ENCODE results near the gene GNB4. TPM values are rescaled to one million over a fixed set of nuclear protein-coding genes. Genes with fewer than 3 reads are reported as not detected.

The GNB4 gene
- total and polyA plus RNA-seq, 12 donors, result 2.6 to 21.8 (median 13.3) TPM

- Histone ChIP-seq H3K9me3 (replicated peaks in 1 of 3) (no peaks in the 10 kb centered on the region), H3K36me3 (replicated peaks in 1 of 2) (peaks cover 0 to 12% of the 10 kb centered on the region in 2 donors), H3K4me3 (no peak overlapping the region), H3K4me1 (replicated peaks in 1 of 2) (no peaks in the 10 kb centered on the region), H3K27ac (no peak overlapping the region), H3K27me3 (no peaks in the 10 kb centered on the region)
- no peak for DNase-seq
- no peak for TF ChIP-seq POLR2A (IDR thresholded peaks at IDR 0.05)
- TF ChIP-seq, protein P1, sequence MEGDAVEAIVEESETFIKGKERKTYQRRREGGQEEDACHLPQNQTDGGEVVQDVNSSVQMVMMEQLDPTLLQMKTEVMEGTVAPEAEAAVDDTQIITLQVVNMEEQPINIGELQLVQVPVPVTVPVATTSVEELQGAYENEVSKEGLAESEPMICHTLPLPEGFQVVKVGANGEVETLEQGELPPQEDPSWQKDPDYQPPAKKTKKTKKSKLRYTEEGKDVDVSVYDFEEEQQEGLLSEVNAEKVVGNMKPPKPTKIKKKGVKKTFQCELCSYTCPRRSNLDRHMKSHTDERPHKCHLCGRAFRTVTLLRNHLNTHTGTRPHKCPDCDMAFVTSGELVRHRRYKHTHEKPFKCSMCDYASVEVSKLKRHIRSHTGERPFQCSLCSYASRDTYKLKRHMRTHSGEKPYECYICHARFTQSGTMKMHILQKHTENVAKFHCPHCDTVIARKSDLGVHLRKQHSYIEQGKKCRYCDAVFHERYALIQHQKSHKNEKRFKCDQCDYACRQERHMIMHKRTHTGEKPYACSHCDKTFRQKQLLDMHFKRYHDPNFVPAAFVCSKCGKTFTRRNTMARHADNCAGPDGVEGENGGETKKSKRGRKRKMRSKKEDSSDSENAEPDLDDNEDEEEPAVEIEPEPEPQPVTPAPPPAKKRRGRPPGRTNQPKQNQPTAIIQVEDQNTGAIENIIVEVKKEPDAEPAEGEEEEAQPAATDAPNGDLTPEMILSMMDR (IDR thresholded peaks at IDR 0.05), result no peak
- intact Hi-C loops (cut with DNase I), result no loop called here
- 96 to 98% (median 96%) methylated on average over 2 of the region's 2 CpGs for WGBS, 4 donors
These were observed 52.6 kb downstream of the GNB4 start for GRCh38 chr3:179398574-179399231.

DNA sequence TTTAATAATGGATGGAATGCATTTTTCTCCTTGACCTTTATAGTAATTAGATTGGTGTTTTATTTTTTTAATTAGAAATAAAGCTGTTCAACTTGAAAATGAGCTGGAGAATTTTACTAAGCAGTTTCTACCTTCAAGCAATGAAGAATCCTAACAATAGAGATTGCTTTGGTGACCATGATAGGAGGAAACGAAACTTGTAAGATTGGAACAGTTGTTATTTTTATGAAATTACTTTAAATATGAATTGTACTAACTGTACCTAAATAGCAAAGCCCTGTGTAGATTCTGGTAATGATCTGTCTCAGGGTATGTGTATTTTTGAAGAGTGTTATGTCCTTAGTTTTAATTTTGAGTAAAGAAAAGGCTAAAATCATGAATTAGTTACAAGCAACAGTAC lies 59.4 kb downstream of the GNB4 start:
- Histone ChIP-seq H3K36me3 (replicated peaks in 1 of 2) (peaks cover 0 to 22% of the 10 kb centered on the region in 2 donors), H3K27me3 (no peaks in the 10 kb centered on the region), H3K27ac (peak overlapping the region in 1 of 5 donors; percentile 12), H3K4me1 (replicated peaks in 1 of 2) (peaks cover 0 to 12% of the 10 kb centered on the region in 2 donors), H3K4me3 (no peak overlapping the region), H3K9me3 (replicated peaks in 1 of 3) (no peaks in the 10 kb centered on the region)
- TF ChIP-seq, protein P1 (IDR thresholded peaks at IDR 0.05), result no peak
- no peak for TF ChIP-seq POLR2A (IDR thresholded peaks at IDR 0.05)
- DNase-seq, result no peak
- 71 to 95% (median 80%) methylated on average over 1 of the region's 1 CpG for WGBS, 4 donors
- intact Hi-C loops (cut with DNase I), result no loop called here

GRCh38 chr3:179376474-179376873 lies 74.8 kb downstream of the GNB4 start:
- Histone ChIP-seq H3K4me3 (no peak overlapping the region), H3K36me3 (replicated peaks in 1 of 2) (peaks cover 0 to 42% of the 10 kb centered on the region in 2 donors), H3K27me3 (no peaks in the 10 kb centered on the region), H3K4me1 (replicated peaks in 1 of 2) (no peaks in the 10 kb centered on the region), H3K9me3 (replicated peaks in 1 of 3) (no peaks in the 10 kb centered on the region), H3K27ac (no peak overlapping the region)
- TF ChIP-seq POLR2A (IDR thresholded peaks at IDR 0.05), result no peak
- TF ChIP-seq, protein P1 (IDR thresholded peaks at IDR 0.05), result no peak
- WGBS, 4 donors, result 85 to 98% (median 94%) methylated on average over 1 of the region's 1 CpG
- no peak for DNase-seq
- intact Hi-C loops (cut with DNase I), result no loop called here

GRCh38 chr3:179375091-179375999 lies 75.9 kb downstream of the GNB4 start:
- no peaks in the 10 kb centered on the region for H3K9me3 ChIP-seq (replicated peaks in 1 of 3)
- intact Hi-C loops (cut with DNase I), result no loop called here
- H3K27ac ChIP-seq, result no peak overlapping the region
- no peak overlapping the region for H3K4me3 ChIP-seq
- TF ChIP-seq POLR2A (IDR thresholded peaks at IDR 0.05), result no peak
- TF ChIP-seq, protein P1 (IDR thresholded peaks at IDR 0.05), result no peak
- H3K36me3 ChIP-seq (replicated peaks in 1 of 2), result peaks cover 0 to 38% of the 10 kb centered on the region in 2 donors
- WGBS, 4 donors, result 87 to 92% (median 92%) methylated on average over 12 of the region's 12 CpGs
- no peak for DNase-seq
- H3K4me1 ChIP-seq (replicated peaks in 1 of 2), result no peaks in the 10 kb centered on the region
- no peaks in the 10 kb centered on the region for H3K27me3 ChIP-seq
